H1 (cell line): ENCODE measurements around the gene ROBO2. TPM values are rescaled to one million over a fixed set of nuclear protein-coding genes. Genes with fewer than 3 reads are reported as not detected.

ENCODE experiments used
- CTCF ChIA-PET: fragments of 300-600 bp; sonication (Branson Sonifier 250); formaldehyde crosslinking; loops from one replicate; lab custom pipeline; 2021; ENCODE audit not compliant: partially characterized antibody; lab: Charles Lee
- POLR2A ChIA-PET: fragments of 300-600 bp; sonication (Branson Sonifier 250); formaldehyde crosslinking; loops from one replicate; lab custom pipeline; 2021; ENCODE audit warnings: inconsistent platforms; ENCODE audit not compliant: partially characterized antibody; lab: Charles Lee
- DNase-seq, 2 experiments: peaks; one replicate each; pipeline versions ENCODE4 v3.0.0 to v3.0.0-alpha.2; 2010 to 2022; ENCODE audit warnings: low spot score in 2 of 2, low read depth in 1 of 2, mixed read lengths in 1 of 2
- FAIRE-seq: peaks from 2 replicates; lab custom pipeline; 2011; peaks lifted over from hg19 to GRCh38; lab: Jason Lieb, UNC
- H2AFZ ChIP-seq: 2 replicates; pipeline ENCODE4 v1.8.1; 2012; ENCODE audit warnings: low read length, inconsistent platforms
- H2AK5ac ChIP-seq: 2 replicates; pipeline ENCODE4 v1.6.1; 2013; ENCODE audit warnings: low read depth, low read length
- H2BK120ac ChIP-seq: replicated peaks from 2 replicates; pipeline ENCODE3; 2013; ENCODE audit warnings: low read depth, low read length, inconsistent platforms
- H2BK12ac ChIP-seq: 2 replicates; pipeline ENCODE4 v1.6.1; 2013; ENCODE audit warnings: low read depth, low read length
- H2BK15ac ChIP-seq: 2 replicates; pipeline ENCODE4 v1.6.1; 2013; ENCODE audit warnings: low read length
- H2BK20ac ChIP-seq: 2 replicates; pipeline ENCODE4 v1.6.1; 2013; ENCODE audit warnings: low read length
- H2BK5ac ChIP-seq: 2 replicates; pipeline ENCODE4 v1.6.1; 2013; ENCODE audit warnings: low read depth, low read length
- H3K14ac ChIP-seq: 2 replicates; pipeline ENCODE4 v1.6.1; 2013; ENCODE audit warnings: inconsistent platforms; ENCODE audit not compliant: insufficient read length
- H3K18ac ChIP-seq: 2 replicates; pipeline ENCODE4 v1.6.1; 2013; ENCODE audit warnings: low read length; ENCODE audit errors: extremely low read depth
- H3K23ac ChIP-seq: 2 replicates; pipeline ENCODE4 v1.6.1; 2013; ENCODE audit warnings: inconsistent platforms; ENCODE audit not compliant: insufficient read length
- H3K23me2 ChIP-seq: 2 replicates; pipeline ENCODE4 v1.6.1; 2013; ENCODE audit warnings: low read depth, low read length
- H3K27ac ChIP-seq: 2 replicates; pipeline ENCODE4 v1.6.1; 2011; ENCODE audit warnings: low read depth, low read length, inconsistent platforms
- H3K27me3 ChIP-seq, 4 experiments: replicated peaks in 1 of 4; 1 replicate in 1 of 4; 2 replicates in 3 of 4; pipeline versions ENCODE4 v1.6.1 to v1.8.1; 2011 to 2013; ENCODE audit warnings: low read length in 3 of 4, mild to moderate bottlenecking in 3 of 4, inconsistent platforms in 2 of 4, mixed read lengths in 2 of 4, moderate library complexity in 1 of 4; ENCODE audit not compliant: control insufficient read depth in 3 of 4, insufficient read depth in 3 of 4; ENCODE audit errors: extremely low read depth in 1 of 4
- H3K36me3 ChIP-seq, 4 experiments: 2 replicates each; pipeline versions ENCODE4 v1.6.1 to v1.8.1; 2011 to 2013; ENCODE audit warnings: mild to moderate bottlenecking in 4 of 4, low read length in 3 of 4, moderate library complexity in 2 of 4, control low read depth in 1 of 4, inconsistent platforms in 1 of 4; ENCODE audit not compliant: insufficient read depth in 4 of 4, control insufficient read depth in 2 of 4
- H3K4ac ChIP-seq: replicated peaks from 2 replicates; pipeline ENCODE3; 2013; ENCODE audit warnings: low read length, low read depth, mixed read lengths, inconsistent platforms; ENCODE audit not compliant: insufficient read length
- H3K4me1 ChIP-seq, 4 experiments: replicated peaks in 1 of 4; 1 replicate in 1 of 4; 2 replicates in 3 of 4; pipeline versions ENCODE4 v1.6.1 to v1.8.1; 2011 to 2013; ENCODE audit warnings: low read length in 3 of 4, inconsistent platforms in 2 of 4, mixed read lengths in 1 of 4; ENCODE audit not compliant: insufficient read depth in 4 of 4, control insufficient read depth in 3 of 4
- H3K4me2 ChIP-seq, 2 experiments: 2 replicates each; pipeline versions ENCODE4 v1.6.1 to v1.8.1; 2011 to 2013; ENCODE audit warnings: low read depth in 2 of 2, low read length in 2 of 2, control low read depth in 1 of 2, inconsistent platforms in 1 of 2, mild to moderate bottlenecking in 1 of 2; ENCODE audit not compliant: insufficient read depth in 1 of 2
- H3K4me3 ChIP-seq, 4 experiments: fragments of 200-600, 300-600 bp in 1 of 4; sonication (generic), shearing (Covaris generic), sonication (Bioruptor Twin) in 1 of 4; 2 replicates each; pipeline versions ENCODE4 v1.5.1 to v1.8.1; 2011 to 2016; ENCODE audit warnings: low read length in 4 of 4, low read depth in 3 of 4, control low read depth in 2 of 4, inconsistent platforms in 2 of 4, mild to moderate bottlenecking in 2 of 4, mixed read lengths in 1 of 4, moderate library complexity in 1 of 4; ENCODE audit not compliant: insufficient read depth in 2 of 4; ENCODE audit errors: extremely low read depth in 1 of 4
- H3K56ac ChIP-seq: replicated peaks from 2 replicates; pipeline ENCODE3; 2013; ENCODE audit warnings: low read depth, mild to moderate bottlenecking, mixed read lengths, low read length, inconsistent platforms; ENCODE audit not compliant: insufficient read length
- H3K79me1 ChIP-seq: 2 replicates; pipeline ENCODE4 v1.6.1; 2013; ENCODE audit warnings: low read depth, low read length, control low read depth
- H3K79me2 ChIP-seq, 2 experiments: 2 replicates each; pipeline versions ENCODE4 v1.6.1 to v1.8.1; 2012 to 2013; ENCODE audit warnings: low read length in 2 of 2, mild to moderate bottlenecking in 2 of 2, inconsistent platforms in 1 of 2; ENCODE audit not compliant: insufficient read depth in 2 of 2, control insufficient read depth in 1 of 2
- H3K9ac ChIP-seq, 4 experiments: replicated peaks in 1 of 4; 1 replicate in 1 of 4; 2 replicates in 3 of 4; pipeline versions ENCODE4 v1.6.1 to v1.8.1; 2011 to 2013; ENCODE audit warnings: low read depth in 3 of 4, low read length in 3 of 4, control low read depth in 2 of 4, mild to moderate bottlenecking in 2 of 4, moderate library complexity in 2 of 4, inconsistent platforms in 1 of 4; ENCODE audit errors: extremely low read depth in 1 of 4
- H3K9me3 ChIP-seq, 2 experiments: 2 replicates each; pipeline versions ENCODE4 v1.6.1 to v1.8.1; 2012 to 2013; ENCODE audit warnings: mild to moderate bottlenecking in 2 of 2, moderate library complexity in 2 of 2, control low read depth in 1 of 2, inconsistent platforms in 1 of 2, low read depth in 1 of 2, low read length in 1 of 2, mixed read lengths in 1 of 2; ENCODE audit not compliant: insufficient read depth in 2 of 2
- H4K20me1 ChIP-seq, 2 experiments: replicated peaks in 1 of 2; 2 replicates each; pipeline versions ENCODE3 to v1.8.1; 2011 to 2013; ENCODE audit warnings: inconsistent platforms in 2 of 2, low read length in 2 of 2, mild to moderate bottlenecking in 1 of 2; ENCODE audit not compliant: insufficient read depth in 2 of 2, control insufficient read depth in 1 of 2
- H4K5ac ChIP-seq: 2 replicates; pipeline ENCODE4 v1.6.1; 2013; ENCODE audit warnings: low read length, low read depth, mixed read lengths, inconsistent platforms; ENCODE audit not compliant: insufficient read length
- H4K8ac ChIP-seq: 2 replicates; pipeline ENCODE4 v1.8.0; 2013; ENCODE audit warnings: mild to moderate bottlenecking, moderate library complexity, low read length, inconsistent platforms; ENCODE audit not compliant: insufficient read depth; ENCODE audit errors: extremely low read depth
- H4K91ac ChIP-seq: replicated peaks from 2 replicates; pipeline ENCODE3; 2013; ENCODE audit warnings: low read length, mixed read lengths, inconsistent platforms; ENCODE audit not compliant: insufficient read length
- ASH2L ChIP-seq: fragments of 200-600, 300-600 bp; sonication (generic); IDR thresholded peaks from one replicate; pipeline ENCODE4 v1.7.1; 2017; ENCODE audit warnings: low read length
- ATF3 ChIP-seq: IDR thresholded peaks from 2 replicates; pipeline ENCODE4 v1.6.1; 2011; ENCODE audit warnings: low read depth, mild to moderate bottlenecking, low read length; ENCODE audit not compliant: insufficient read depth
- CTCF ChIP-seq, 3 experiments: IDR thresholded peaks; 1 replicate in 2 of 3; 2 replicates in 1 of 3; pipeline versions ENCODE4 v1.5.1 to v1.6.1; 2011; ENCODE audit warnings: low read length in 3 of 3, mild to moderate bottlenecking in 3 of 3, inconsistent platforms in 2 of 3, low read depth in 1 of 3, moderate library complexity in 1 of 3; ENCODE audit not compliant: insufficient read depth in 1 of 3; ENCODE audit errors: control extremely low read depth in 1 of 3
- EGR1 ChIP-seq: IDR thresholded peaks from 2 replicates; pipeline ENCODE4 v1.6.1; 2011; ENCODE audit warnings: low read depth, low read length, borderline replicate concordance
- GABPA ChIP-seq: IDR thresholded peaks from 2 replicates; pipeline ENCODE4 v1.6.1; 2011; ENCODE audit warnings: mild to moderate bottlenecking, low read length, moderate library complexity, borderline replicate concordance; ENCODE audit not compliant: insufficient read depth
- GTF2F1 ChIP-seq: IDR thresholded peaks from 2 replicates; pipeline ENCODE4 v1.6.1; 2012; ENCODE audit warnings: low read depth, low read length, improper control_type of control experiment, borderline replicate concordance
- SIN3A ChIP-seq, 2 experiments: IDR thresholded peaks in 1 of 2; conservative IDR thresholded peaks in 1 of 2; 2 replicates each; pipeline ENCODE4 v1.6.1; 2011 to 2012; ENCODE audit warnings: low read length in 2 of 2, improper control_type of control experiment in 1 of 2, low read depth in 1 of 2, mild to moderate bottlenecking in 1 of 2
- WGBS, 2 experiments: shearing (Covaris generic) in 1 of 2; methylation state at CpG; one replicate each; pipeline versions ENCODE4 v1.1.6 to v1.1.7; 2013 to 2015; ENCODE audit warnings: low lambda C conversion rate in 2 of 2, mixed read lengths in 2 of 2, inconsistent platforms in 1 of 2, low coverage in 1 of 2, missing lambda C conversion rate in 1 of 2; ENCODE audit not compliant: insufficient replicate concordance in 2 of 2, insufficient coverage in 1 of 2, insufficient read length in 1 of 2; ENCODE audit errors: extremely low coverage in 1 of 2, missing lambda C conversion rate in 1 of 2; 5-methylcytosine and 5-hydroxymethylcytosine counted together
- polyA plus RNA-seq, 7 experiments: library from polyadenylated mRNA; depleted of rRNA in 3 of 7; stranded (reverse) in 5 of 7; unstranded in 2 of 7; fragments of >200 nt in 5 of 7; fragments of 200-250 nt in 2 of 7; gene quantifications; 1 replicate in 5 of 7; 2 replicates in 1 of 7; 4 replicates in 1 of 7; pipeline versions ENCODE4 v1.2.1 to v1.2.3, GENCODE V29; 2011 to 2013; ENCODE audit warnings: missing spikeins in 2 of 7, mixed read lengths in 2 of 7
- total RNA-seq: library from RNA; stranded (reverse); fragmentation: NEBNext Ultra II Directional; extraction: Animal tissue kit (Norgen Biotek cat#: 25700); gene quantifications from 2 replicates; pipeline ENCODE4 v1.2.1, GENCODE V29; 2021

The ROBO2 gene
- total and polyA plus RNA-seq, 2 of the 8 experiments (the other 6 are each of a cell fraction or from before 2014, with no cell fraction given) = 1.5 to 2.9 TPM

GRCh38 chr3:77283108-77283507, 243.2 kb downstream of the ROBO2 start:
- FAIRE-seq (no peak), DNase-seq (no peak)
- H3K4ac ChIP-seq = no peak overlapping the region
- H4K20me1 ChIP-seq = no peaks in the 10 kb centered on the region
- H3K23ac ChIP-seq = no peak overlapping the region
- H2AFZ ChIP-seq = no peak overlapping the region
- ChIA-PET CTCF (interaction anchor here (2.2 kb wide), 1 partner anchor 37 kb away, joined by 9 read pairs; no protein-coding TSS in a partner anchor), POLR2A (no interaction called here)
- no peak overlapping the region for H3K9ac ChIP-seq
- no peak overlapping the region for H2BK20ac ChIP-seq
- no peak overlapping the region for H3K18ac ChIP-seq
- TF ChIP-seq ASH2L = no peak
- TF ChIP-seq CTCF (IDR thresholded peaks at IDR 0.05; ENCODE audit: control extremely low read depth in 1 of 3, insufficient read depth in 1 of 3, low read depth in 1 of 3, low read length in 3 of 3) = no peak
- TF ChIP-seq EGR1 = no peak
- no peak for TF ChIP-seq GABPA
- no peak for TF ChIP-seq GTF2F1
- TF ChIP-seq ATF3 = no peak
- TF ChIP-seq SIN3A (conservative IDR thresholded peaks at IDR 0.05 in 1 of 2, IDR thresholded peaks at IDR 0.05 in 1 of 2; ENCODE audit: low read depth in 1 of 2, low read length in 2 of 2) = no peak
- H3K27me3 ChIP-seq = no peaks in the 10 kb centered on the region
- no peak overlapping the region for H4K8ac ChIP-seq
- no peak overlapping the region for H3K4me2 ChIP-seq
- no peaks in the 10 kb centered on the region for H3K23me2 ChIP-seq
- H3K9me3 ChIP-seq = no peaks in the 10 kb centered on the region
- H3K14ac ChIP-seq = no peak overlapping the region
- H4K5ac ChIP-seq = no peak overlapping the region
- no peak overlapping the region for H2BK15ac ChIP-seq
- H4K91ac ChIP-seq = no peak overlapping the region
- WGBS, 2 experiments = 92% methylated on average over 4 of the region's 4 CpGs; no CpG with 5 or more reads in 1 of the 2 experiments
- peaks cover 0 to 5% (median 2%) of the 10 kb centered on the region in 4 experiments; a peak in 2 of 7 replicates for H3K4me1 ChIP-seq
- no peak overlapping the region for H2BK120ac ChIP-seq
- no peak overlapping the region for H3K56ac ChIP-seq
- H3K4me3 ChIP-seq = no peak overlapping the region
- H2AK5ac ChIP-seq = no peak overlapping the region
- no peaks in the 10 kb centered on the region for H3K36me3 ChIP-seq
- H2BK12ac ChIP-seq = no peak overlapping the region
- no peaks in the 10 kb centered on the region for H3K79me2 ChIP-seq
- no peak overlapping the region for H3K27ac ChIP-seq
- no peaks in the 10 kb centered on the region for H3K79me1 ChIP-seq
- no peak overlapping the region for H2BK5ac ChIP-seq
